HCT116 (cell line): ENCODE results near the gene TFB2M. TPM values are rescaled to one million over a fixed set of nuclear protein-coding genes. Genes with fewer than 3 reads are reported as not detected.
A peak's percentile ranks its signal among the peaks of the same experiment; 100 is the strongest.

Source experiments
- ATAC-seq: fragments of 200-7000 bp; cut with Tn5 transposase; 2 replicates; pipeline ENCODE4 v1.9.1; 2020; ENCODE audit warnings: mild to moderate bottlenecking, moderate library complexity
- BruUV-seq: library from RNA; stranded (reverse); fragments of 400-500 nt; replicated peaks from 2 replicates; lab custom pipeline; 2021; lab: Mats Ljungman, UMichigan
- CTCF ChIA-PET: fragments of 300-600 bp; sonication (Branson Sonifier 250); formaldehyde crosslinking; loops from one replicate; lab custom pipeline; 2021; ENCODE audit warnings: antibody characterized with exemption; lab: Charles Lee
- POLR2A ChIA-PET: fragments of 300-600, 350-600 bp; sonication (Branson Sonifier 250); formaldehyde crosslinking; loops from one replicate; lab custom pipeline; 2021; ENCODE audit warnings: antibody characterized with exemption; lab: Charles Lee
- RAD21 ChIA-PET, 2 experiments: fragments of 300-600 bp; sonication (Branson Sonifier 250); formaldehyde crosslinking; loops; one replicate each; lab custom pipeline; 2023; ENCODE audit warnings: low total read pairs in 2 of 2; ENCODE audit not compliant: uncharacterized antibody in 2 of 2, unreplicated experiment in 2 of 2, low non-redundant PET in 1 of 2; lab: Charles Lee
- DNase-seq: peaks from one replicate; pipeline ENCODE4 v3.0.0-alpha.2; 2010; ENCODE audit warnings: low read depth, low spot score
- H2AFZ ChIP-seq: fragments of 200-600 bp; shearing (Covaris generic), sonication (generic); 2 replicates; pipeline ENCODE4 v1.6.1; 2017; ENCODE audit warnings: low read depth, mixed run types, mixed read lengths, antibody characterized with exemption, low read length; ENCODE audit not compliant: poor library complexity, severe bottlenecking
- H3K27ac ChIP-seq: 2 replicates; pipeline ENCODE4 v1.5.1; 2012; ENCODE audit warnings: low read depth, low read length
- H3K27me3 ChIP-seq: fragments of 200-600 bp; sonication (generic); 2 replicates; pipeline ENCODE4 v1.6.1; 2016; ENCODE audit warnings: mixed run types, low read length, mixed read lengths; ENCODE audit not compliant: insufficient read depth
- H3K36me3 ChIP-seq, 2 experiments: fragments of 200-500 bp in 1 of 2; fragments of 200-600 bp in 1 of 2; sonication (Bioruptor generic) in 1 of 2; sonication (generic) in 1 of 2; 2 replicates each; pipeline versions ENCODE4 v1.5.1 to v1.6.1; 2014 to 2016; ENCODE audit warnings: low read length in 2 of 2, inconsistent platforms in 1 of 2, mixed read lengths in 1 of 2, mixed run types in 1 of 2; ENCODE audit not compliant: insufficient read depth in 2 of 2, control insufficient read depth in 1 of 2
- H3K4me1 ChIP-seq, 2 experiments: fragments of 200-600 bp in 1 of 2; sonication (generic) in 1 of 2; 2 replicates each; pipeline versions ENCODE4 v1.5.1 to v1.6.1; 2012 to 2017; ENCODE audit warnings: low read length in 2 of 2, inconsistent platforms in 1 of 2, mild to moderate bottlenecking in 1 of 2, mixed read lengths in 1 of 2, mixed run types in 1 of 2, moderate library complexity in 1 of 2; ENCODE audit not compliant: insufficient read depth in 2 of 2, control insufficient read depth in 1 of 2
- H3K4me2 ChIP-seq: fragments of 200-600 bp; sonication (generic); 2 replicates; pipeline ENCODE4 v1.6.1; 2017; ENCODE audit warnings: mixed run types, low read length, mixed read lengths
- H3K4me3 ChIP-seq, 2 experiments: fragments of 200-600 bp in 1 of 2; sonication (generic) in 1 of 2; replicated peaks in 1 of 2; 2 replicates each; pipeline ENCODE4 v1.5.1; 2011 to 2016; ENCODE audit warnings: low read length in 2 of 2, control low read depth in 1 of 2, low read depth in 1 of 2, mild to moderate bottlenecking in 1 of 2, mixed read lengths in 1 of 2, mixed run types in 1 of 2
- H3K79me2 ChIP-seq: fragments of 200-600 bp; sonication (generic); 2 replicates; pipeline ENCODE4 v1.6.1; 2017; ENCODE audit warnings: mild to moderate bottlenecking, mixed run types, low read length, moderate library complexity, mixed read lengths; ENCODE audit not compliant: insufficient read depth
- H3K9ac ChIP-seq: fragments of 200-600 bp; sonication (generic); 2 replicates; pipeline ENCODE4 v1.6.1; 2016; ENCODE audit warnings: low read length, mixed read lengths
- H3K9me2 ChIP-seq: fragments of 200-600 bp; sonication (generic), shearing (Covaris generic); 2 replicates; pipeline ENCODE4 v1.6.1; 2017; ENCODE audit warnings: mixed run types, mild to moderate bottlenecking, moderate library complexity; ENCODE audit not compliant: insufficient read depth
- H3K9me3 ChIP-seq, 2 experiments: fragments of 200-500 bp in 1 of 2; fragments of 200-600 bp in 1 of 2; sonication (Bioruptor generic) in 1 of 2; sonication (generic) in 1 of 2; 2 replicates each; pipeline ENCODE4 v1.6.1; 2014 to 2017; ENCODE audit warnings: low read length in 2 of 2, mixed read lengths in 2 of 2, inconsistent platforms in 1 of 2, low read depth in 1 of 2, mild to moderate bottlenecking in 1 of 2, mixed run types in 1 of 2, moderate library complexity in 1 of 2; ENCODE audit not compliant: control insufficient read depth in 1 of 2, insufficient read depth in 1 of 2
- H4K20me1 ChIP-seq: fragments of 200-600 bp; sonication (generic), shearing (Covaris generic); 2 replicates; pipeline ENCODE4 v1.6.1; 2017; ENCODE audit warnings: mixed run types, mild to moderate bottlenecking, moderate library complexity; ENCODE audit not compliant: insufficient read depth
- CBX3 ChIP-seq: IDR thresholded peaks from 2 replicates; pipeline ENCODE4 v1.6.1; 2012; ENCODE audit warnings: low read depth
- CEBPB ChIP-seq: IDR thresholded peaks from 2 replicates; pipeline ENCODE4 v1.6.1; 2012; ENCODE audit warnings: low read depth
- CTCF ChIP-seq, 3 experiments: fragments of 200-600 bp in 1 of 3; sonication (generic) in 1 of 3; IDR thresholded peaks in 2 of 3; conservative IDR thresholded peaks in 1 of 3; 2 replicates each; pipeline ENCODE4 v1.5.1; 2012 to 2017; ENCODE audit warnings: low read depth in 2 of 3, low read length in 2 of 3, antibody characterized with exemption in 1 of 3, borderline replicate concordance in 1 of 3, control low read depth in 1 of 3, mild to moderate bottlenecking in 1 of 3, mixed read lengths in 1 of 3, mixed run types in 1 of 3, moderate library complexity in 1 of 3; ENCODE audit not compliant: insufficient read depth in 1 of 3
- EGR1 ChIP-seq: IDR thresholded peaks from 2 replicates; pipeline ENCODE4 v1.6.1; 2012; ENCODE audit warnings: low read depth
- EZH2 ChIP-seq: fragments of 200-600 bp; sonication (generic); IDR thresholded peaks from 2 replicates; pipeline ENCODE4 v1.6.1; 2017; ENCODE audit warnings: antibody characterized with exemption, mixed run types
- EZH2phosphoT487 ChIP-seq: fragments of 200-600 bp; IDR thresholded peaks from 2 replicates; pipeline ENCODE4 v1.6.1; 2018; ENCODE audit warnings: antibody characterized with exemption, borderline replicate concordance
- FOSL1 ChIP-seq: IDR thresholded peaks from 2 replicates; pipeline ENCODE4 v1.6.1; 2012; ENCODE audit warnings: low read depth
- JUND ChIP-seq: IDR thresholded peaks from 2 replicates; pipeline ENCODE4 v1.6.1; 2012
- POLR2AphosphoS5 ChIP-seq: IDR thresholded peaks from 2 replicates; pipeline ENCODE4 v1.6.1; 2011; ENCODE audit warnings: mild to moderate bottlenecking, low read depth, low read length, moderate library complexity
- RAD21 ChIP-seq: IDR thresholded peaks from 2 replicates; pipeline ENCODE4 v1.6.1; 2012; ENCODE audit warnings: low read depth, mild to moderate bottlenecking
- REST ChIP-seq: IDR thresholded peaks from 2 replicates; pipeline ENCODE4 v1.6.1; 2012; ENCODE audit warnings: low read depth
- SP1 ChIP-seq: IDR thresholded peaks from 2 replicates; pipeline ENCODE4 v1.6.1; 2012; ENCODE audit warnings: low read depth
- ZFX ChIP-seq: fragments of 450-650 bp; IDR thresholded peaks from 2 replicates; pipeline ENCODE4 v1.6.1; 2017
- ZNF274 ChIP-seq: fragments of 200-500 bp; sonication (Bioruptor generic); IDR thresholded peaks from 2 replicates; pipeline ENCODE4 v1.6.1; 2014; ENCODE audit warnings: mild to moderate bottlenecking, low read depth, low read length, inconsistent platforms
- intact Hi-C: fragments of 100-400 bp; cut with micrococcal nuclease; formaldehyde crosslinking; loops from 2 replicates; pipeline ENCODE4 v1.10.0; 2022
- total RNA-seq: library from RNA; stranded (reverse); gene quantifications from one replicate; pipeline ENCODE4 v1.2.1, GENCODE V29; 2021; ENCODE audit not compliant: unreplicated experiment
- TF ChIP-seq, protein P1 (sequence below): IDR thresholded peaks from 2 replicates; pipeline ENCODE4 v1.6.1; 2012

TFB2M gene
- total RNA-seq, 1 experiment from 2014 or later: 24.4 TPM

DNA sequence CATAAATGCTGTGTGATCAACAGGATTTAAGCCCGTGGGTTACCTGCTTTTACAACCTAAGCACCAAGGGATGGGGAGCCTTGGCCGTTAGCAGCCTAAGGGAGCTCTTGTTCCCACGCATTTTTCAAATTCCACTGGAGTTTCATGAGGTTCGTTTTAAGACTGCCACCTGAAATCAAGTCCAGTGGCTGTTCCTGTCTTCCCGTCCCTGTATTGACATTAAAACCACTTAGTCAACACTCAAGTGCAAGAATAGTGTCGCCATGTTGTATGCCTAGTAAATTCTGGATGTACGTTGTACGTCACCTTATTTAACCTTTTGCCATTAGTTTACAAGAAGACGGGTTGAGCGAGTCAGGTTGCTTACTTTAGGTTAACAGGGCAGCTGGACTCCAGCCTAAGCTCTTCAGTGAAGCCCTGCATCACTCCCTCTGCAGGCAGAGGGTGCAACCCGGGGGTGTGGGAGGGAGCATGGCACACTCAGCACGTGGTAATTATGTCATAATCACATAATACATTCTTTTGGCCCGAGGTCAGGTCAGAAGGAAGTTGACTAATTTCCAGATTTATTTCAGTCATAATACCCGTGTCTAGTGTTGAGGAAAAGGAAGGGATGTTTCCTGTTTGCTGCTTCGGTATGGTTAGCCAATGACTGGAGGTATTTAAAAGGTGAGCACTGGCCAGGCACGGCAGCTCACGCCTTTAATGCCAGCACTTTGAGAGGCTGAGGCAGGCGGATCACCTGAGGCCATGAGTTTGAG lies 42.7 kb upstream of the TFB2M start:
- Histone ChIP-seq H3K79me2 (peaks cover 3% of the 10 kb centered on the region; the same call in 1 of the 2 replicates), H3K27ac (peak overlapping the region; percentile 37), H3K9me3 (no peaks in the 10 kb centered on the region), H3K4me2 (peak overlapping the region; percentile 61), H3K4me3 (peak overlapping the region in 1 of 2 experiments; percentile 19; a peak in 2 of 4 replicates), H3K27me3 (no peaks in the 10 kb centered on the region), H3K36me3 (no peaks in the 10 kb centered on the region), H3K4me1 (peaks cover 16 to 17% of the 10 kb centered on the region in 2 experiments), H3K9ac (0 out of 2 replicates have a peak overlapping the region, but pooled peaks have one; percentile 3), H3K9me2 (no peaks in the 10 kb centered on the region), H2AFZ (no peak overlapping the region), H4K20me1 (peaks cover 5% of the 10 kb centered on the region; the same call in 1 of the 2 replicates)
- BruUV-seq: no TSS peak
- ChIA-PET RAD21 (no interaction called here), CTCF (no interaction called here), POLR2A (no interaction called here)
- DNase-seq: peak; percentile 56
- ATAC-seq: peak; percentile 92
- TF ChIP-seq CEBPB (peak; percentile 86), SP1 (peak; percentile 31; the same call in 1 of the 2 replicates), EZH2 (no peak), ZFX (no peak), POLR2AphosphoS5 (peak; percentile 34; the same call in 1 of the 2 replicates), JUND (no peak), FOSL1 (no peak), EZH2phosphoT487 (no peak), RAD21 (peak; percentile 16; the same call in 1 of the 2 replicates), CBX3 (peak; percentile 86), EGR1 (peak; percentile 71), REST (no peak), CTCF (IDR thresholded peaks at IDR 0.05 in 2 of 3, conservative IDR thresholded peaks at IDR 0.05 in 1 of 3; ENCODE audit: borderline replicate concordance in 1 of 3, insufficient read depth in 1 of 3, low read depth in 2 of 3, low read length in 2 of 3) (peak in 2 of 3 experiments; percentile 10; a peak in 1 of 6 replicates), ZNF274 (no peak)
- TF ChIP-seq, protein P1, sequence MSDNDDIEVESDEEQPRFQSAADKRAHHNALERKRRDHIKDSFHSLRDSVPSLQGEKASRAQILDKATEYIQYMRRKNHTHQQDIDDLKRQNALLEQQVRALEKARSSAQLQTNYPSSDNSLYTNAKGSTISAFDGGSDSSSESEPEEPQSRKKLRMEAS: peak; percentile 97
- intact Hi-C loops: no loop called here
